HepG2 (cell line): ENCODE measurements around the gene FAM222A.

Source experiments
- DNMT3B ChIP-seq: conservative IDR thresholded peaks from 2 replicates; pipeline ENCODE4 v1.6.1; 2016; ENCODE audit warnings: missing biosample characterization, control low read depth
- FOXA1 ChIP-seq, 2 experiments: fragments of 450-650 bp in 1 of 2; sonication (generic) in 1 of 2; formaldehyde crosslinking in 1 of 2; IDR thresholded peaks; 2 replicates each; pipeline versions ENCODE4 v1.4.0 to v1.6.1; 2016 to 2020; ENCODE audit warnings: missing genetic modification reagents in 1 of 2
- FOXK1 ChIP-seq: sonication (generic); formaldehyde crosslinking; IDR thresholded peaks from 2 replicates; pipeline ENCODE4 v1.4.0; 2020; ENCODE audit warnings: low read depth, missing genetic modification reagents, borderline replicate concordance
- HDAC6 ChIP-seq: fragments of 200-600 bp; sonication (generic); IDR thresholded peaks from 2 replicates; pipeline ENCODE4 v1.7.0; 2017; ENCODE audit warnings: mild to moderate bottlenecking, antibody characterized with exemption, low read length, low read depth
- MAFG ChIP-seq: sonication (generic); formaldehyde crosslinking; IDR thresholded peaks from 2 replicates; pipeline ENCODE4 v1.5.1; 2020; ENCODE audit warnings: mild to moderate bottlenecking, missing genetic modification reagents
- PCBP1 ChIP-seq: fragments of 200-400 bp; formaldehyde crosslinking; IDR thresholded peaks from 2 replicates; pipeline ENCODE4 v1.6.1; 2017; ENCODE audit warnings: mild to moderate bottlenecking, low read depth, low read length, borderline replicate concordance
- RFX5 ChIP-seq: IDR thresholded peaks from 2 replicates; pipeline ENCODE4 v1.6.1; 2011; ENCODE audit warnings: low read depth, low read length, improper control_type of control experiment
- TF ChIP-seq, protein P1 (sequence below): sonication (generic); formaldehyde crosslinking; IDR thresholded peaks from 2 replicates; pipeline ENCODE4 v1.5.0; 2020; ENCODE audit warnings: mild to moderate bottlenecking, missing genetic modification reagents, moderate library complexity
- TF ChIP-seq, protein P2 (sequence below): sonication (generic); formaldehyde crosslinking; IDR thresholded peaks from 2 replicates; pipeline ENCODE4 v1.4.0; 2020; ENCODE audit warnings: missing genetic modification reagents
- TF ChIP-seq, protein P3 (sequence below): IDR thresholded peaks from 2 replicates; pipeline ENCODE4 v1.6.1; 2016
- TF ChIP-seq, protein P4 (sequence below): sonication (generic); formaldehyde crosslinking; IDR thresholded peaks from 2 replicates; pipeline ENCODE4 v1.4.0; 2020; ENCODE audit warnings: missing genetic modification reagents

DNA sequence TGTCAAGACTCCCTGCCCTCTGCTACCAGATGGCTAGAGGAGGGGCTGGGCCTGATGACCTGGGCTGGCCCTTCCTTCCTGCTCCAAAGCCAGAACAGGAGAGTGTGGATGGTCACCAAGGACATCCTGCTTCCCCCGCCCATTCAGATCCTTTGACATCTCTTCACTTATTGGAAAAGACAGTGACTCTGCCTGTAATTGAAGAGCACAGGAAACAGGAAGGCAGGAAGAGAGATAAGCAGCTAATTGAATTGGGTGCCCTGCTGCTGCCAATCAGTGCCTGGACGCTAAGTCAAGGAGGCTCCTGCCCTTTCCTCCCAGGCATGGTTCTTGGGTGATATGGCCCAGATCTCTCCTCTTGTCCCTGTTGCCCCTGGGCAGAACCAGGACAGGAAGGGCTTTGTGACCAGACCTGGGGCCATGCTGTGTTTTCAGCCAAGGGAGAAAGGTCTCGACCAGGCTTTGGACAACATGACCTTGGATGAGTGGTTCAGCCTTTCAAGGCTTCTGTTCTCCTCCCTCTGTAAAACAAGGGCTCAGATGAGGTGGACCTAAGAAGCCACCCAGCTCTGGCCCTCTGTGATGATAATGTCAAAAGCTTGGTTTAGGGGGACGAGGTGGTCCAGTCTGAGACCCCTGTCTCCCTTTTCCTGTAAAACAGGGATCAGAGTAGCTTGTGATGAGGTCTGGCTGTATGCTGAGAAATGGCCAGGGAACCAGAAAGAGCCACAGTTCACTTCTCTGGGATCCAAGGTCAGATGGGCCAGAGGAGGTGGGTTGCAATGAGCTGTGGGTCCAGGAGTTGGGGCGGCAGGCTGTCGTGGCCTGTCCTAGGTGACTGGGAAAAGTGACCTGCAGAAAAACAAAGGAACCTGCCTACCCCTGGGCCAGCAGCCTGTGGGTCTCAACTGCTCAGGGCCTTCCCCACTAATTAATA is 38.8 kb downstream of the FAM222A start:
- TF ChIP-seq FOXK1, result no peak
- no peak for TF ChIP-seq MAFG
- TF ChIP-seq, protein P1, sequence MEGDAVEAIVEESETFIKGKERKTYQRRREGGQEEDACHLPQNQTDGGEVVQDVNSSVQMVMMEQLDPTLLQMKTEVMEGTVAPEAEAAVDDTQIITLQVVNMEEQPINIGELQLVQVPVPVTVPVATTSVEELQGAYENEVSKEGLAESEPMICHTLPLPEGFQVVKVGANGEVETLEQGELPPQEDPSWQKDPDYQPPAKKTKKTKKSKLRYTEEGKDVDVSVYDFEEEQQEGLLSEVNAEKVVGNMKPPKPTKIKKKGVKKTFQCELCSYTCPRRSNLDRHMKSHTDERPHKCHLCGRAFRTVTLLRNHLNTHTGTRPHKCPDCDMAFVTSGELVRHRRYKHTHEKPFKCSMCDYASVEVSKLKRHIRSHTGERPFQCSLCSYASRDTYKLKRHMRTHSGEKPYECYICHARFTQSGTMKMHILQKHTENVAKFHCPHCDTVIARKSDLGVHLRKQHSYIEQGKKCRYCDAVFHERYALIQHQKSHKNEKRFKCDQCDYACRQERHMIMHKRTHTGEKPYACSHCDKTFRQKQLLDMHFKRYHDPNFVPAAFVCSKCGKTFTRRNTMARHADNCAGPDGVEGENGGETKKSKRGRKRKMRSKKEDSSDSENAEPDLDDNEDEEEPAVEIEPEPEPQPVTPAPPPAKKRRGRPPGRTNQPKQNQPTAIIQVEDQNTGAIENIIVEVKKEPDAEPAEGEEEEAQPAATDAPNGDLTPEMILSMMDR, result no peak
- TF ChIP-seq, protein P2, sequence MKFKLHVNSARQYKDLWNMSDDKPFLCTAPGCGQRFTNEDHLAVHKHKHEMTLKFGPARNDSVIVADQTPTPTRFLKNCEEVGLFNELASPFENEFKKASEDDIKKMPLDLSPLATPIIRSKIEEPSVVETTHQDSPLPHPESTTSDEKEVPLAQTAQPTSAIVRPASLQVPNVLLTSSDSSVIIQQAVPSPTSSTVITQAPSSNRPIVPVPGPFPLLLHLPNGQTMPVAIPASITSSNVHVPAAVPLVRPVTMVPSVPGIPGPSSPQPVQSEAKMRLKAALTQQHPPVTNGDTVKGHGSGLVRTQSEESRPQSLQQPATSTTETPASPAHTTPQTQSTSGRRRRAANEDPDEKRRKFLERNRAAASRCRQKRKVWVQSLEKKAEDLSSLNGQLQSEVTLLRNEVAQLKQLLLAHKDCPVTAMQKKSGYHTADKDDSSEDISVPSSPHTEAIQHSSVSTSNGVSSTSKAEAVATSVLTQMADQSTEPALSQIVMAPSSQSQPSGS (CRISPR knock-in tag), result no peak
- TF ChIP-seq, protein P3, sequence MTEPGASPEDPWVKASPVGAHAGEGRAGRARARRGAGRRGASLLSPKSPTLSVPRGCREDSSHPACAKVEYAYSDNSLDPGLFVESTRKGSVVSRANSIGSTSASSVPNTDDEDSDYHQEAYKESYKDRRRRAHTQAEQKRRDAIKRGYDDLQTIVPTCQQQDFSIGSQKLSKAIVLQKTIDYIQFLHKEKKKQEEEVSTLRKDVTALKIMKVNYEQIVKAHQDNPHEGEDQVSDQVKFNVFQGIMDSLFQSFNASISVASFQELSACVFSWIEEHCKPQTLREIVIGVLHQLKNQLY (CRISPR knock-in tag), result no peak
- TF ChIP-seq PCBP1, result no peak
- no peak for TF ChIP-seq RFX5
- TF ChIP-seq, protein P4, sequence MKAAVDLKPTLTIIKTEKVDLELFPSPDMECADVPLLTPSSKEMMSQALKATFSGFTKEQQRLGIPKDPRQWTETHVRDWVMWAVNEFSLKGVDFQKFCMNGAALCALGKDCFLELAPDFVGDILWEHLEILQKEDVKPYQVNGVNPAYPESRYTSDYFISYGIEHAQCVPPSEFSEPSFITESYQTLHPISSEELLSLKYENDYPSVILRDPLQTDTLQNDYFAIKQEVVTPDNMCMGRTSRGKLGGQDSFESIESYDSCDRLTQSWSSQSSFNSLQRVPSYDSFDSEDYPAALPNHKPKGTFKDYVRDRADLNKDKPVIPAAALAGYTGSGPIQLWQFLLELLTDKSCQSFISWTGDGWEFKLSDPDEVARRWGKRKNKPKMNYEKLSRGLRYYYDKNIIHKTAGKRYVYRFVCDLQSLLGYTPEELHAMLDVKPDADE (CRISPR knock-in tag), result no peak
- TF ChIP-seq DNMT3B (CRISPR knock-in tag), result no peak
- TF ChIP-seq FOXA1 (IDR thresholded peaks at IDR 0.05), result no peak
- no peak for TF ChIP-seq FOXA1 (CRISPR knock-in tag; IDR thresholded peaks at IDR 0.05)
- TF ChIP-seq HDAC6, result no peak
